Measurements from ENCODE around the gene ZC3H15. TPM values are rescaled to one million over a fixed set of nuclear protein-coding genes. Genes with fewer than 3 reads are reported as not detected.

Gene ZC3H15
- total RNA-seq, 2 experiments from 2014 or later, result 82.5 to 87.1 TPM

GRCh38 chr2:186531257-186531775 is 45.3 kb downstream of the ZC3H15 start:
- CTCF ChIA-PET, result interaction anchor here (1.1 kb wide), 1 partner anchor 110 kb away, joined by 3 read pairs; no protein-coding TSS in a partner anchor
- H3K4me3 Mint-ChIP-seq, result no peak overlapping the region

DNA sequence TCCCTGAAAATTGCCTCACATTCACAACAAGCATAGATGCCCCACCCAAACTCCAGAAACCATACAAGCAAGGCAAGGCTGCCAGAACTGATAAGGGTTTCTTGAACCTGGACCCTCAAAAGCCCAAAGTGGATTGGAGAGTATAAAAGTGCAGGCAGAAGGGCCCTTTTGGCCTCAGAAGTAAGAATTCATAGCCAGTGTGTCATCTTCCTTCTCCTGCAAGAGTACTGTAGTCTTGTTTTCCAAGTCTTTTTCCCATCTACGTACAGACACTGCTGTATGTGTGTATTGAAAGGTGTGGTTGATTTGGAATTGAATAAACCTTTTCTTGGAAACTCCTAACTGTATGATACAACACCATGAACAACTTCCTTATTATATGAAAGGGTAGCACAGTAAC is 46.8 kb downstream of the ZC3H15 start:
- Mint-ChIP-seq H3K27ac (no peak overlapping the region), H3K4me3 (no peak overlapping the region), H3K27me3 (peaks cover 2% of the 10 kb centered on the region), H3K4me1 (ENCODE audit: low read depth) (no peaks in the 10 kb centered on the region), H3K36me3 (no peaks in the 10 kb centered on the region), H3K9me3 (no peaks in the 10 kb centered on the region)
- POLR2A ChIA-PET, result no interaction called here
- no peak for DNase-seq
- CTCF ChIA-PET, result no interaction called here
- intact Hi-C loops (cut with micrococcal nuclease), result no loop called here

More at GRCh38 chr2:186531257-186531775, 45.3 kb downstream of the ZC3H15 start:
- POLR2A ChIA-PET, result no interaction called here
- intact Hi-C loops (cut with micrococcal nuclease), result no loop called here
- Mint-ChIP-seq H3K4me1 (ENCODE audit: low read depth) (no peaks in the 10 kb centered on the region), H3K27me3 (no peaks in the 10 kb centered on the region), H3K9me3 (no peaks in the 10 kb centered on the region), H3K36me3 (no peaks in the 10 kb centered on the region), H3K27ac (no peak overlapping the region)
- no peak for DNase-seq

DNA sequence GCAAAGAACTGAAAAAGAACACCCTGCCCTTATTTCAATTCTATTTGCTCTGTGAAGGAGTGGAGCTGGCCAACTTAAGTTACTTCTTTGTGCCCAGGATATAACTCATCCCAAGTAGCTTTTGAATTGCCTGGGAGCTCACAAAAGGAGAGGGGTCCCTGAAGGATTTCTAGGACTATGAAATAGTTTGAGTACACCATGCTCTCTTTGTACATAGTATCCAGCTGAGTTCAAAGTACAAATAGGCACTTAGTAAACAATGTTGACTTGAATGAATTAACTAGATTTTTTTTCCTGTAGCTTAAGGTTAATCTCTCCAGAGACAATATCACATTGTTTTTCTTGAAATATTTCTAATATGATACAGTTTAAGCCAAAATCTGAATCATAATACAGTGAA is 47.7 kb downstream of the ZC3H15 start:
- peaks cover 2% of the 10 kb centered on the region for H3K27me3 Mint-ChIP-seq
- POLR2A ChIA-PET, result no interaction called here
- CTCF ChIA-PET, result no interaction called here

GRCh38 chr2:186534406-186534805 is 48.3 kb downstream of the ZC3H15 start:
- ChIA-PET POLR2A (no interaction called here), CTCF (no interaction called here)
- Mint-ChIP-seq H3K27me3 (peaks cover 3% of the 10 kb centered on the region), H3K4me1 (ENCODE audit: low read depth) (no peaks in the 10 kb centered on the region), H3K9me3 (no peaks in the 10 kb centered on the region), H3K27ac (no peak overlapping the region), H3K4me3 (no peak overlapping the region), H3K36me3 (no peaks in the 10 kb centered on the region)
- no peak for DNase-seq
- intact Hi-C loops (cut with micrococcal nuclease), result no loop called here

More for the DNA sequence above, 47.7 kb downstream of the ZC3H15 start:
- Mint-ChIP-seq H3K36me3 (no peaks in the 10 kb centered on the region), H3K9me3 (no peaks in the 10 kb centered on the region), H3K27ac (no peak overlapping the region), H3K4me1 (ENCODE audit: low read depth) (no peaks in the 10 kb centered on the region), H3K4me3 (no peak overlapping the region)
- intact Hi-C loops (cut with micrococcal nuclease), result no loop called here
- DNase-seq, result no peak

DNA sequence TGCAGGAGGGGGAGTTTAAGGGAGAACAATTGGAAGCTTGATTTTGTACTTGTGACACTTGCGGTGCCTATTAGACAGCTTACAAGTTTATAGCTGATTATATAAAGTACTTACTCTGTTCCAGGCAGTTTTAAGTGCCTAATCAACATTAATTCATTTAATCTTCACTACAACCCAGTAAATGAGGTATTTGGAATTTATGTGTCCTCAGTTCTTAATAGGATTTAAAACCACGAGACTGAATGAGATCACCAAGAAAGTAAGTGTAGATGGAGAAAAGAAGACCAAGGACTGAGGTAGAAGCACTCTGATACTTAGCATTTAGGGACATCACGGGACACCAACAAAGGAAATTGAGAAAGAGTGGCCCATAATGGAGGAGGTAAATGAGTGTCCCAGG is 49.8 kb downstream of the ZC3H15 start:
- Mint-ChIP-seq H3K27me3 (peaks cover 3% of the 10 kb centered on the region), H3K27ac (no peak overlapping the region), H3K4me1 (ENCODE audit: low read depth) (no peaks in the 10 kb centered on the region), H3K4me3 (no peak overlapping the region), H3K9me3 (no peaks in the 10 kb centered on the region), H3K36me3 (no peaks in the 10 kb centered on the region)
- POLR2A ChIA-PET, result no interaction called here
- CTCF ChIA-PET, result interaction anchor here (1.7 kb wide), 1 partner anchor 31 kb away, joined by 4 read pairs; no protein-coding TSS in a partner anchor
- intact Hi-C loops (cut with micrococcal nuclease), result no loop called here
- no peak for DNase-seq

- H3K27ac Mint-ChIP-seq, result no peak overlapping the region
- H3K27me3 Mint-ChIP-seq, result peaks cover 6% of the 10 kb centered on the region
- H3K36me3 Mint-ChIP-seq, result no peaks in the 10 kb centered on the region
- intact Hi-C loops (cut with micrococcal nuclease), result no loop called here
- H3K4me1 Mint-ChIP-seq (ENCODE audit: low read depth), result no peaks in the 10 kb centered on the region
- ChIA-PET POLR2A (no interaction called here), CTCF (interaction anchor here (1.7 kb wide), 1 partner anchor 33 kb away, joined by 4 read pairs; no protein-coding TSS in a partner anchor)
- no peak overlapping the region for H3K4me3 Mint-ChIP-seq
- no peak for DNase-seq
- no peaks in the 10 kb centered on the region for H3K9me3 Mint-ChIP-seq
Measured at GRCh38 chr2:186537019-186537418, 51.0 kb downstream of the ZC3H15 start.

- Mint-ChIP-seq H3K9me3 (no peaks in the 10 kb centered on the region), H3K36me3 (no peaks in the 10 kb centered on the region), H3K27me3 (peaks cover 7% of the 10 kb centered on the region), H3K4me1 (ENCODE audit: low read depth) (no peaks in the 10 kb centered on the region), H3K27ac (no peak overlapping the region), H3K4me3 (no peak overlapping the region)
- POLR2A ChIA-PET, result no interaction called here
- intact Hi-C loops (cut with micrococcal nuclease), result no loop called here
- no peak for DNase-seq
- CTCF ChIA-PET, result no interaction called here
Measured at GRCh38 chr2:186540941-186541340, 54.9 kb downstream of the ZC3H15 start.

DNA sequence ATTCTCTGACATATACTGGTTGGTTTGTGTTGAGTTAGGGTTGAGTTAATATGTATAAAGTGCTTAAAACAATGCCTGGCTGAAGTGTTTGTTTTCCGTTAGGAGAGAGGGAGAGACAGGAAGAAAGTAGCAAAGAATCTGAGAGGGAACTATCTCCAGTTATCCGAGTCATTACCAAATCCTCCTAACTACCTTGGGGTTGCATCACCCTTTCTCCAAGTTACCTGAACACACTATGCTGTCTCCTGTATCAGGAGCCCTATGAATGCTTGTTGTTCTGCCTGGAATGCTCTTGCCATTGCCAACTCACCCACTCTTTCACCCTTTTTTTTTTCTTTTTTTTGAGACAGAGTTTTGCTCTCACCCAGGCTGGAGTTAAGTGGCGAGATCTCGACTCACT is 55.9 kb downstream of the ZC3H15 start:
- CTCF ChIA-PET, result no interaction called here
- Mint-ChIP-seq H3K4me3 (no peak overlapping the region), H3K27ac (no peak overlapping the region), H3K4me1 (ENCODE audit: low read depth) (no peaks in the 10 kb centered on the region), H3K36me3 (no peaks in the 10 kb centered on the region), H3K9me3 (no peaks in the 10 kb centered on the region), H3K27me3 (peaks cover 7% of the 10 kb centered on the region)
- intact Hi-C loops (cut with micrococcal nuclease), result no loop called here
- POLR2A ChIA-PET, result no interaction called here
- no peak for DNase-seq

DNA sequence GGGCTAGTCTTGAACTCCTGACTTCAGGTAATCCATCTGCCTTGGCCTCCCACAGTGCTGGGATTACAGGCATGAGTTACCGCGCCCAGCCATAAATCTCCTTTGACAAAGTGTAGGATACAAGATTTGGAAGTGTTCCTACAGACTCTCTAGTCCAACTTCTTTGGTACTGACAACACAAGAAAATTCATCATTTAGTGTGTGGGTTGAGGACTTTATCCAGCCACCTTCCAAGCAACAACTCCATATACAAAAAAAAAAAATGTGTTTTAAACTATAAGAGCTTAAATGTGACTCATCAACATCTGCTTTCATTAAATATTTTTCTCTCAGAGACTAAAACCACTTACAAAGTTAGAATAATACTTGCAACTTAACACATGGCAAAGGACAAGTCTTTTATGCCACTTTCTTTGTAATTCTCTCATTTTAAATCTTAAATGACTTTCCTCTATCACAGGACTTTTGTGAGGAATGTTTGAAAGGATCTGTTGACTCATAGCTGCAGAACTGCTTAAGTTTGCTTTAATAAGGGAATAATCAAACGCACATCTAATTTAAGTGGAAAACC is 57.6 kb downstream of the ZC3H15 start:
- DNase-seq, result no peak
- intact Hi-C loops (cut with micrococcal nuclease), result no loop called here
- Mint-ChIP-seq H3K4me1 (ENCODE audit: low read depth) (no peaks in the 10 kb centered on the region), H3K36me3 (no peaks in the 10 kb centered on the region), H3K9me3 (no peaks in the 10 kb centered on the region), H3K27me3 (peaks cover 6% of the 10 kb centered on the region), H3K27ac (no peak overlapping the region), H3K4me3 (no peak overlapping the region)
- CTCF ChIA-PET, result no interaction called here
- POLR2A ChIA-PET, result no interaction called here

DNA sequence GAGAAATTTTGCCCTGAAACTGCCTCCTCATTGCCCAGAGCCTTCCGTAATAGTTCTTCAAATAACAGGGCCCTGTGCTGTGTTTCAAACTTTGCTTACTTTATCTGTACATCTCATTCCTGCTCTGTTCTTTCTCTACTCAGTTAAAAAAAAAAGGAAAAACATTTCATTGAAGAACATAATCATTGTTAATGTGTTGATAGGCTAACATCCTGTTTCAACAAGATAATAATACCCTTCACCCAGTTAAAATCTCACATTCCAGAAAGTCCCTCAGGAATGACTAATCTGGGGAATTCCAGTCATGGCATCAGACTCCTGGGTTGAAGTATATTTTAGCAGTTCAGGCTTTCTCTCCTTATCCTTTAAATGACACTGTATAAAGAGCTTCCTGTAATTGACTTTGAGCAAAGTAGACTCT is 58.2 kb downstream of the ZC3H15 start:
- no peak for DNase-seq
- ChIA-PET POLR2A (no interaction called here), CTCF (no interaction called here)
- no peaks in the 10 kb centered on the region for H3K9me3 Mint-ChIP-seq
- intact Hi-C loops (cut with micrococcal nuclease), result no loop called here
- no peak overlapping the region for H3K27ac Mint-ChIP-seq
- no peaks in the 10 kb centered on the region for H3K4me1 Mint-ChIP-seq (ENCODE audit: low read depth)
- no peaks in the 10 kb centered on the region for H3K36me3 Mint-ChIP-seq
- no peak overlapping the region for H3K4me3 Mint-ChIP-seq
- H3K27me3 Mint-ChIP-seq, result peaks cover 4% of the 10 kb centered on the region

DNA sequence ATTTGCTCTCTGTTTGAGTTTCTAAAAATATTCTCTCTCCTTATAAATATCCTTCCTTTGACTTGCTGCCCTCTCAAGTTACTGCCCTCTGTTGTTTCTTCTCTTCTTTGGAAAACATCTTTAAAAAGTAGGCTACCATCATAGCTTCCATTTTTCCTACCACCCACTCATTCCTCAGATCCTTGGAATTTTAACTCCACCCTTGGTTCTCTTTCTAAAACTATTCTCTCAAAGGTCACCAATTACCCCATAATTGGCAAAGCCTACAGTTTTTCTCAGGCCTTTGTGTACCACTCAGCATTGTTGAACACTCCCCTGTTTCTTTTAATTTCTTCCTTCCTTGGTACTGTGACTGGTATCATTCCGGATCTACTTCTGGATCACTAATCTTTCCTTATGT is 60.8 kb downstream of the ZC3H15 start:
- CTCF ChIA-PET, result no interaction called here
- no peak overlapping the region for H3K27ac Mint-ChIP-seq
- POLR2A ChIA-PET, result no interaction called here

DNA sequence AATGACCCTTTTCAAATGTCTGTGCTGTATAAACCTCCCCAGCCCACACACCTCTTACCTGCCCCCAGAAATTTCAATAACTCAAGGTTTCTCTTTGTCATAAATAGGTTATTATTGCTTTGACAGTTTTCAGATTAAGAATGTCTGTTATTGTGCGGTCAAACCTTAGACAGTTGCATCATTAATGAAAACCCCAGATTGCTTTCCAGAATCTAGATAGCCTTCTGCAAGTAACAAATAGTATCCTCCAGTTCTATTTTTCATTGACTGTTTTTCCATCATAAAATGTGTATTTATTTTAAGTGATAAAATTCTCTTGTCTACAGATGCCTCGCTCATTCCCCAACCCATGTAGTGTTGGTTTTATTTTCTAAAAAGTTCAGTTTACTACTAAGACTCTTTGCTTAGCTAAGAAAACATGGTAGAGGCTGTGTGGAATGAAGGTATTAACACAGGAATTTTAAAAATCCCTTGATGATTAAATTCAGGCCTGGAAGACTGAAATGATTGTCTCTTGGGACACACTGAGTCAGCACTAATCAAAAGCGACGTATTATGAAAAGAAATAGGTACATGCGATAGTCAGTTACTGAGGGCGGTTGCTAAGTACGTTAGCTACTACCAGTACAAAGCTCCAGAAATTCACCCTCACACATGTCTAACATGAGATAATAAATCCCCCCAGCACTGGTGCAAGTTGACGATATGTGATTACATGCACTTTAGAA is 65.4 kb downstream of the ZC3H15 start:
- no peak for DNase-seq
- no peaks in the 10 kb centered on the region for H3K4me1 Mint-ChIP-seq (ENCODE audit: low read depth)
- intact Hi-C loops (cut with micrococcal nuclease), result no loop called here
- no peaks in the 10 kb centered on the region for H3K9me3 Mint-ChIP-seq
- H3K27me3 Mint-ChIP-seq, result no peaks in the 10 kb centered on the region
- ChIA-PET CTCF (no interaction called here), POLR2A (no interaction called here)
- H3K36me3 Mint-ChIP-seq, result no peaks in the 10 kb centered on the region
- H3K4me3 Mint-ChIP-seq, result no peak overlapping the region
- H3K27ac Mint-ChIP-seq, result no peak overlapping the region

More for the DNA sequence above, 60.8 kb downstream of the ZC3H15 start:
- Mint-ChIP-seq H3K4me3 (no peak overlapping the region), H3K4me1 (ENCODE audit: low read depth) (no peaks in the 10 kb centered on the region), H3K9me3 (no peaks in the 10 kb centered on the region), H3K27me3 (peaks cover 3% of the 10 kb centered on the region), H3K36me3 (no peaks in the 10 kb centered on the region)
- DNase-seq, result no peak
- intact Hi-C loops (cut with micrococcal nuclease), result no loop called here

DNA sequence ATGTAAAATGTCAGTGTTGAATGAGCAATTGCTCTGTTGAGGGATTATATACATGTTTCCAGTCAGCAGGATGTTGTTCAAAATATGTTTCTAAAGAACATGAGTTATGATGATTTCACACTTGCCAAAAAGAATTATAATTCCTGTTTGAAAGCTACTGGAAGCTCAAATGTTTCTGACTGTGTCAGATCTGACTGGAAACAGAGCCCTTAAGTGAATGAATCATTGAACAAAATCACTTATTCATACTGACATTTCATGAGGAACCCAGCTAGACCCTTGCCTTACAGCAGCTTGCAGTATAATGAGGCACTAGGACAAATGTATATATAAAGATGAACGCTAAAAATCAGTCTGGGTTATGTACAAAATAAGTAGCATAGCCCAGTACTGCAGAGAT is 68.4 kb downstream of the ZC3H15 start:
- Mint-ChIP-seq H3K4me1 (ENCODE audit: low read depth) (no peaks in the 10 kb centered on the region), H3K9me3 (no peaks in the 10 kb centered on the region), H3K36me3 (no peaks in the 10 kb centered on the region), H3K27me3 (no peaks in the 10 kb centered on the region), H3K27ac (no peak overlapping the region), H3K4me3 (no peak overlapping the region)
- POLR2A ChIA-PET, result no interaction called here
- intact Hi-C loops (cut with micrococcal nuclease), result no loop called here
- CTCF ChIA-PET, result interaction anchor here (1.2 kb wide), 1 partner anchor 88 kb away, joined by 3 read pairs; no protein-coding TSS in a partner anchor
- DNase-seq, result no peak

All from activated CD4-positive, alpha-beta memory T cell treated with anti-CD3 and anti-CD28 coated beads for 36 hours (primary cell).